GM19395 (cell line): ENCODE data around the gene MMS19.
"Not testable (repeated sequence)": the region's sequence is repeated elsewhere in the genome, so short reads cannot be mapped to it uniquely, and the experiment has no call there.

Experiments
- ATAC-seq: cut with Tn5 transposase; IDR thresholded peaks from one replicate; pipeline ENCODE4 v1.9.1; 2021; ENCODE audit warnings: mild to moderate bottlenecking, moderate library complexity; ENCODE audit not compliant: unreplicated experiment

Gene MMS19

GRCh38 chr10:97503406-97503805, 5.2 kb upstream of the MMS19 start:
- ATAC-seq = no peak

- no peak for ATAC-seq
Measured at GRCh38 chr10:97502916-97503315, 4.7 kb upstream of the MMS19 start.

DNA sequence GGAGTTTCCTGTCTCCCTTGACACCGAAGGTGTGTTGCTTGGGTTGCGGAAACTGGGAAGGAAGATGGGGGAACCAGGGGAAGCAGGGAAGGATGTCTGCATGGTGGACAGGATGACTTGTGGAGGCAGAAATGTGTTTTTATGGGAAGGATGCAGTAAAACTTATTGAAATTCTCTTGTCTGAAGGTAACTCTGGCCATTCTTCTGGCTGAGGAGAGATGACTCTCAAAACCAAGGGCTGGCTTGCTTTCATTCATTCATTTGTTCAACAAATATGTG, 2.0 kb upstream of the MMS19 start:
- ATAC-seq = no peak

DNA sequence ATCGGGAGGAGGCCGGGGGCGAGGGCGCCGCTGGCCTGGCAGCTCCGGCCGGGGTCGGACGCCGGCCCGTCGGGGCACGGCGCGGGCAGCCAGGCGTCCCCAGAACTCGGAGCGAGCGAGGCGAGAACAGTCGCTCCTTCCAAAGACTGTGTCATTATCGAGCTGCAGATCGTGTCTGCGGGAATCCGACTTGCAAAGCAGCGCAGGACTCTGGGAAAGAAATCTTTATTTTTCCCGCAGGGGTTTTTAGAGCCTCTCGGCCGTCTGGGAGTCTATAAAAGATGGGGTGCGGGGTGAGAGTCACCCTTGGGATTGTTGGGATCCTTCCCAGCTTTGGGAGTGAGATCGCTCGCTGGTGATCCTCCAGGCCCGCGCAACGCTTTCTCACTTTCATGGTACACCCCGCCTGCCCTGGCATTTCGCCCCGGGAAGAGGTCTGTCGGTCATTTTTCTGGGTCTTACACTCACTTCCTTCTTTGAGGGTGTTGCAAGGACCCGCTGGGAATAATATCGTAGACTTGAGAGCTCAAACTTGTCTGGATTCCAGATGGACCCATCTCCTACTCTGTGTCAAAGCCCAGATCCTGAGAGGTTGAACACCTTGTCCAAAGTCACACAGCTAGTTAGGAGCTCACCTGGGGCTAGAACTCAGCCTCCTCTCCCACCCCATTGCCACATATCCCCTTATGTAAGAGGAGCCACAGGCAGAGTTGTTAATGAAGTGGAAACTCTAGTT, 1.5 kb upstream of the MMS19 start:
- ATAC-seq = no peak

DNA sequence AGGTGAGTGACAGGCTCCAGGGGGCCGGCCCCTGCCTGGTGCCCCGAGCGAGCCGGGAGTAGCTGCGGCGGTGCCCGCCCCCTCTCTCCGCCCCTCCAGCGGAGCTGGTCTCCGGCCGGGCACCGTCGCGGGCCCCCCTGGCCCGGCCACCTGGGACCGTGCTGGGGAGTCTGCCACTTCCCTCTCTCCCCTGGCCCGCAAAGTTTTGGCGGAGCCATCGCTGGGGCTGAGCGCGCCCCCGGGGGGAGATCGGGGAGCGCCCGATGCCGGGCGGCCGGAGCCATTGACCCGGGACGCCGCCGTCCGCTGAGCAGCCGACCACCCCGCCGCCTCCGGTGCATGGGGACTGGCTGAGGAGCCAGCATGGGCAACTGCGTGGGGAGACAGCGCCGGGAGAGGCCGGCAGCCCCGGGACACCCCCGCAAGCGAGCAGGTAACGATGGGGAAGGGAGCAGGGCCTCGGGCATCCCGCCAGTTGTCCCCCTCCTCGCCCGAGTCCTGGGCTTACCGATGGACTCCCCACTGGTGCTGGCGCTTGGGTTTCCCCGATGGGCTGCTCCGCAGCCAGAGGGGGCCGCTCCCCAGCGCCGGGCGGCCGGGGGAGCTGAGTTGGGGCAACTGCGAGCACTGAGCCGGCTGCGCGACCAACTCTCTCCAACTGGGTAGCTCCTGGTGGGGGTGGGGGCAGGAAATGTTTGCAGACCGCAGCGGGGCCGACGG, 779 bp upstream of the MMS19 start, which contains the start of gene UBTD1:
Gene UBTD1, plus strand, starts transcription at position 84 of the 720 bp plus-strand sequence. Its CDS starts 280 bp downstream, at position 364.
- ATAC-seq = peak; percentile 7

DNA sequence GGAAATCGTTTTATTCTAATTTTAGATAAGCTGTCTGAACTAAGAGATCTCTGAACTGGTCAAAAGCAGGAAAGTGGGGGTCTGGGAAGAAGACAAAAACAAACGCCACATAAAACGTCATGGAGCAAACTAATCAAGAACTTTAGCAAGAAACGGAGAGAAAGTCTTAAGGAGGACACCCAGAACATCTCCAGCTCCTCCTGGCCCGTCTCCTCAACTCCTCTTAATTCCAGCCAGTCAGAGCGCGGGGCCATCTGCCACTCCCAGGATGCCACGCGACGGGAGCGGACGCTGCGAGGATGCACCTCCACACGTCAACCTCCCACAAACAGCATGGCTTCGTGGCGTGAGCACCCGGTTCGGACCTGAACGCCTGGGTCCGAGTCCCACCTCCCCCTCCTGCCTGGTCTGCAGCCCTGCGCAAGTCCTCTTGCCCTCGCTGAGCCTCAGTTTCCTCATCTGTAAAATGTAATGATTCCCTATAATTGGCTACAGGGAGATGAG, 598 bp downstream of the MMS19 start:
- peak; percentile 41 for ATAC-seq

GRCh38 chr10:97494863-97495506, 3.2 kb downstream of the MMS19 start:
- ATAC-seq = no peak

- ATAC-seq = no peak
Measured at GRCh38 chr10:97494151-97494550, 4.1 kb downstream of the MMS19 start.

DNA sequence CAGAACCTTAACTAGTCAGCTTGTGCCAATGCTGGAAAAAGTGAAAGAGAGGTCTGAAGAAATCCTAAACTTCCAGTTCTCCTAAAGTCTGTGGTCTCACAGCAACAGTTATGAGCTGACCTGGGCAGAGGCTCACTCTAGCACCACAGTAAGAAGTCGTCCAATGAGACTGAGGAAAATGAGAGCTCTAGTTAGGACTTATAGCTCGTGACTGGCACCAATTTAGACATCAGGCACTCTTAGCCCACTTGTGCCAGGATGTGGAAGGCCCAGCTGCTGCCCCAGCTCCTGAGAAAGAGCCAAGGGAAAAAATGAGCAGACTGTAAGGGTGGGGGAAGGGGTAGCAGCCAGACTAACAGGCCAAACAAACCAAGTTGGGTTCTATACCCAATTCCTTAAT, 7.6 kb downstream of the MMS19 start:
- ATAC-seq = no peak

GRCh38 chr10:97485647-97486281, 12.5 kb downstream of the MMS19 start:
- ATAC-seq = no peak

DNA sequence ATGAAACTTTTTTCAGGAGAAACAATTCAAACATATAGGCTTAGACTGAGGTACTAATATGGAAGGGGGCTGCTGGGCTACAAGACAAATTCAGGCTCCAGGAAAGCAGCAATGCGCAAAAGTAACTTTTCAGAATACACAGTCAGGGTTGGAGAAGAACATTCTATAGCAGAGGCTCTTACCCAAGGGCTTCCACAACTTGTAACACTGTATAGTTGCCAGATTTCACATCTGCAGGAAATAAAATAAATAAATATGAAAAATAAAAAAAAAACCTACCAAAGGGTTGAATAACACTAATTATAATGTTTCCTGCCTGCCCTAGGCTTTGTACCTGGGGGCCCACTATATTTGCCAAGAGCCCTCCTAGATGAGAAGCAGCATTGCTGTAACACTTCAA, 14.3 kb downstream of the MMS19 start:
- no peak for ATAC-seq

GRCh38 chr10:97483506-97483905, 14.7 kb downstream of the MMS19 start:
- ATAC-seq = no peak

DNA sequence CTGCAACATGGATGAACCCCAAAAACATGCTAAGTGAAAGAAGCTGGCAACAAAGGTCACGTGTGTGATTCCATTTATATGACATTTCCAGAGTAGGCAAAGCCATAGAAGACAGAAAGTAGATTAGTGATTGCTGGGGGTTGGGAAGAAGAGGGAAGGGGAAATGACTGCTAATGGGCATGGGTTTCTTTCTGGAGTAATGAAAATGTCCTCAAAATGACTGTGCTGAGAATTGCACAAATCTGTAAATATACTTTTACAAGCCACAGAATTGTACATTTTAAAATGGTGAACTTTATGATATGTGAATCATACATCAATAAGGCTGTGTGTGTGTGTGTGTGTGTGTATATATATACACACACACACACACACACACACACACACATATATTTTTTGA, 15.8 kb downstream of the MMS19 start:
- no peak for ATAC-seq

DNA sequence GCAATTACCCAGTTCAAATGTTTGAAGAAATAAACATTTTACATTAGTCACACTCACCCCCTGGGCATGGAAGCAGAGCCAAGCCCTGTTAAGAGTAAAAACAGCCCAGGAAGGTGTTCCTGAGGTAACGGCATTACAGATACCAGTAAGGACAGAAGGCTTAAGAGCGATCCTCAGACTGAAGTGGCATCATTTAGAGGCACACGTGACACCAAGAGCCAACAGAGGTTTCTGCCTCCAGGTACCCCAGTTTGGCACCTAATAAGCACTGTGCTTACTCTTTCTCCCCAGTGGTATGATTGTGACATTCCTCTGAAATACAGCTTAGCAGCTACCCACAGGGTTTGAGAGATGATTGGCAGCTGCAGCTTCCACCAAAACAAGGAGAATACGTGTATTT, 17.2 kb downstream of the MMS19 start:
- ATAC-seq = no peak

DNA sequence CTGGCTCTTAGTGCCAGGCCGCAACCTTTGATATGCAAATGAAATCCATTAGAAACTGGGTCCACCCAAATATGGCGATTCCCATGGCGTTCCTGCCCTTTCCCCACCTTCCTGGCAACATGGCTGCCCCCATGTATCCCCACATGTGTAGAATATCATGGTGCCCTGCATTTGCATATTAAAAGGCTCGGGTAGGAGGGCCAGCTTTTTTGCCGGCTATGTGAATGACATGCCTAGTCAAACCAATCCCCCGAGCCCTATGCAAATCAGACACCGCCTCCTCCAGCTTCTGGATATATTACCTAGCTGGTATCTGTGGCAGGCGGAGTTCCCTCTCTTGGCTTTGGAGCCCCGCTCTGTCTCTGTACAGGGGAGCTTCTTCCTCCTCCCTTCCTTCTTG, 18.3 kb downstream of the MMS19 start:
- no peak for ATAC-seq

DNA sequence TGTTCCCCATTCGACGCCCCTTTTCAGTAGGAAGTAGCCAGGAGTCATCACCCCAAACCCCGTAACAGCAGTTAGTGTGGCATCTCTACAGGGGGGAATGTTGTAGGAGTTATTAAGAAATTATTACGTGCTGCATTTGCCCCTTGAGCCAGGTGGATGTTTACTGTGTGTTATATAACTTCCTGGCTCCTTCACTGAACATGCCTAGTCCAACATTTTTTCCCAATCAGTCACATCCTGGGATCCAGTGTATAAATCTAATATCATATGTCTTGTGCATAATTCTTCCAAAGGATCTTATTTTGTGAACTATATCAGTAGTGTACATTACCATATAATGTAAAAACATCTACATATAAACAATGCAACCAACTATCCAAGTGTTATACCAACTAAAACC, 18.8 kb downstream of the MMS19 start:
- not testable (repeated sequence) for ATAC-seq

GRCh38 chr10:97475936-97476594, 22.2 kb downstream of the MMS19 start:
- no peak for ATAC-seq

GRCh38 chr10:97474918-97475317, 23.3 kb downstream of the MMS19 start:
- no peak for ATAC-seq

- not testable (repeated sequence) for ATAC-seq
Measured at GRCh38 chr10:97468781-97469180, 29.4 kb downstream of the MMS19 start.

DNA sequence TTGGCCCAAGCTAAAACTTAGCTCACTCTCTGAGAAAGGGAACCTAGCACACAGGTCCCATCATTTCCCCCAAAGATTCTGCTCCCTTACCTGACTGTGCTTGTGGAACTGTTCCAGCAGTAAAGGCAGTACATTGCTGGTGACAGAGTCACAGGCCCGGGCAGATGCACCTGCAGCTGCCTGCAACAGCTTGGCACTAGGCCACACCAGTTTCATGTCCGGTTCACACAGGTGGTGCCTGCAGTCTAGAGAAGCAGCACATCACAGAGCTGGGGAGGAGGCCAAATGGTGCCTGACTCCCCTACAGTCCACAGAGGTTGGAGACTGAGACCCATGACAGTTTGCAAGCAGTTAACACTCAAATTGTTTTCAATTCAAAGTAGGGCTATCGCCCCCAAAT, 30.1 kb downstream of the MMS19 start:
- no peak for ATAC-seq

GRCh38 chr10:97466755-97467154, 31.5 kb downstream of the MMS19 start:
- ATAC-seq = no peak
